ENCODE measurements around the gene WNT7A. TPM values are rescaled to one million over a fixed set of nuclear protein-coding genes. Genes with fewer than 3 reads are reported as not detected.

Gene WNT7A
- total and polyA plus RNA-seq, 2 experiments from 2014 or later, result not detected

- in situ Hi-C loops (cut with MboI), result no loop called here
- H3K4me1 ChIP-seq (ENCODE audit: insufficient read depth), result no peaks in the 10 kb centered on the region
- TF ChIP-seq EZH2phosphoT487 (IDR thresholded peaks at IDR 0.05; ENCODE audit: insufficient read depth, low read depth), result no peak
- no peaks in the 10 kb centered on the region for H3K9me2 ChIP-seq (ENCODE audit: insufficient read depth)
- H3K4me2 ChIP-seq (ENCODE audit: unreplicated experiment), result no peak overlapping the region
- H4K20me1 ChIP-seq (ENCODE audit: insufficient read depth), result no peaks in the 10 kb centered on the region
- no peak for DNase-seq
- 0 out of 2 replicates have a peak, but pooled peaks cover 3% of the 10 kb centered on the region for H3F3A ChIP-seq (ENCODE audit: insufficient read depth)
- H3K4me3 ChIP-seq, result no peak overlapping the region
- no peak overlapping the region for H3K27ac ChIP-seq
- H3K27me3 ChIP-seq (replicated peaks; ENCODE audit: insufficient read depth), result no peaks in the 10 kb centered on the region; the same call in 1 of the 2 replicates
- no peak overlapping the region for H3K9ac ChIP-seq
- no peaks in the 10 kb centered on the region for H3K79me2 ChIP-seq (ENCODE audit: insufficient read depth)
- H3K9me3 ChIP-seq (ENCODE audit: low read depth), result no peaks in the 10 kb centered on the region
- H3K36me3 ChIP-seq (ENCODE audit: low read depth), result no peaks in the 10 kb centered on the region
- H2AFZ ChIP-seq, result no peak overlapping the region
Observed at GRCh38 chr3:13826672-13827071, 53.2 kb downstream of the WNT7A start.

GRCh38 chr3:13825821-13826220, 54.0 kb downstream of the WNT7A start:
- Histone ChIP-seq H3K79me2 (ENCODE audit: insufficient read depth) (no peaks in the 10 kb centered on the region), H3K4me3 (no peak overlapping the region), H3K9ac (no peak overlapping the region), H3K4me2 (ENCODE audit: unreplicated experiment) (no peak overlapping the region), H3K27me3 (replicated peaks; ENCODE audit: insufficient read depth) (no peaks in the 10 kb centered on the region; the same call in 1 of the 2 replicates), H3K36me3 (ENCODE audit: low read depth) (no peaks in the 10 kb centered on the region), H3K9me2 (ENCODE audit: insufficient read depth) (no peaks in the 10 kb centered on the region), H3K27ac (no peak overlapping the region), H3F3A (ENCODE audit: insufficient read depth) (0 out of 2 replicates have a peak, but pooled peaks cover 3% of the 10 kb centered on the region), H4K20me1 (ENCODE audit: insufficient read depth) (no peaks in the 10 kb centered on the region), H3K4me1 (ENCODE audit: insufficient read depth) (no peaks in the 10 kb centered on the region), H2AFZ (no peak overlapping the region), H3K9me3 (ENCODE audit: low read depth) (no peaks in the 10 kb centered on the region)
- TF ChIP-seq EZH2phosphoT487 (IDR thresholded peaks at IDR 0.05; ENCODE audit: insufficient read depth, low read depth) (no peak), EZH2 (IDR thresholded peaks at IDR 0.05; ENCODE audit: insufficient read depth, poor library complexity, severe bottlenecking) (no peak)
- DNase-seq, result no peak
- in situ Hi-C loops (cut with MboI), result no loop called here
- 52 to 57% methylated on average over 10 of the region's 10 CpGs for WGBS, 2 experiments (ENCODE audit: low coverage in 1 of 2, low lambda C conversion rate in 2 of 2, missing lambda C conversion rate in 2 of 2)

DNA sequence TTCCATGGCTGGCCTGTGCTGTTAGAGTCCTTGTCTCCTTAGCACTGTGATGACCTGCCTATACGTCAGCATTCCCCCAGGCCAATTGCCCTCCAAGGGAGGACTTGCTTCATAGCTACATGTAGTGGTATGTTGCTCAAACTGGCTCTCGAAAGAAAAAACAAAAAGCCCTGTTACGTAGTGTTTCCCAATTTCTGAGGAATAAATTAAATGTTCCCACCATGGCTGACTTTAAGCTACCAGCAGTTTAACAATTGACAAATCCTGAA, 54.6 kb downstream of the WNT7A start:
- Histone ChIP-seq H3K4me2 (ENCODE audit: unreplicated experiment) (no peak overlapping the region), H3K27ac (no peak overlapping the region), H3K79me2 (ENCODE audit: insufficient read depth) (no peaks in the 10 kb centered on the region), H3K4me1 (ENCODE audit: insufficient read depth) (no peaks in the 10 kb centered on the region), H3K9me2 (ENCODE audit: insufficient read depth) (no peaks in the 10 kb centered on the region), H3F3A (ENCODE audit: insufficient read depth) (0 out of 2 replicates have a peak, but pooled peaks cover 3% of the 10 kb centered on the region), H2AFZ (no peak overlapping the region), H3K9me3 (ENCODE audit: low read depth) (no peaks in the 10 kb centered on the region), H3K9ac (no peak overlapping the region), H3K4me3 (no peak overlapping the region), H3K36me3 (ENCODE audit: low read depth) (no peaks in the 10 kb centered on the region), H4K20me1 (ENCODE audit: insufficient read depth) (no peaks in the 10 kb centered on the region), H3K27me3 (replicated peaks; ENCODE audit: insufficient read depth) (no peaks in the 10 kb centered on the region; the same call in 1 of the 2 replicates)
- no peak for TF ChIP-seq EZH2 (IDR thresholded peaks at IDR 0.05; ENCODE audit: insufficient read depth, poor library complexity, severe bottlenecking)
- TF ChIP-seq EZH2phosphoT487 (IDR thresholded peaks at IDR 0.05; ENCODE audit: insufficient read depth, low read depth), result no peak
- in situ Hi-C loops (cut with MboI), result no loop called here
- WGBS, 2 experiments (ENCODE audit: low coverage in 1 of 2, low lambda C conversion rate in 2 of 2, missing lambda C conversion rate in 2 of 2), result 32 to 49% methylated on average over 2 to 3 of the region's 3 CpGs
- no peak for DNase-seq

- H4K20me1 ChIP-seq (ENCODE audit: insufficient read depth), result no peaks in the 10 kb centered on the region
- TF ChIP-seq EZH2 (IDR thresholded peaks at IDR 0.05; ENCODE audit: insufficient read depth, poor library complexity, severe bottlenecking) (no peak), EZH2phosphoT487 (IDR thresholded peaks at IDR 0.05; ENCODE audit: insufficient read depth, low read depth) (no peak)
- in situ Hi-C loops (cut with MboI), result no loop called here
- H3K27ac ChIP-seq, result no peak overlapping the region
- H3K36me3 ChIP-seq (ENCODE audit: low read depth), result no peaks in the 10 kb centered on the region
- no peak for DNase-seq
- 0 out of 2 replicates have a peak, but pooled peaks cover 3% of the 10 kb centered on the region for H3F3A ChIP-seq (ENCODE audit: insufficient read depth)
- no peak overlapping the region for H3K9ac ChIP-seq
- 27 to 29% methylated on average over 8 of the region's 8 CpGs for WGBS, 2 experiments (ENCODE audit: low coverage in 1 of 2, low lambda C conversion rate in 2 of 2, missing lambda C conversion rate in 2 of 2)
- H3K27me3 ChIP-seq (replicated peaks; ENCODE audit: insufficient read depth), result no peaks in the 10 kb centered on the region; the same call in 1 of the 2 replicates
- no peaks in the 10 kb centered on the region for H3K79me2 ChIP-seq (ENCODE audit: insufficient read depth)
- H3K4me3 ChIP-seq, result no peak overlapping the region
- H3K4me1 ChIP-seq (ENCODE audit: insufficient read depth), result no peaks in the 10 kb centered on the region
- H3K9me3 ChIP-seq (ENCODE audit: low read depth), result no peaks in the 10 kb centered on the region
- no peak overlapping the region for H3K4me2 ChIP-seq (ENCODE audit: unreplicated experiment)
- no peaks in the 10 kb centered on the region for H3K9me2 ChIP-seq (ENCODE audit: insufficient read depth)
- no peak overlapping the region for H2AFZ ChIP-seq
Observed at GRCh38 chr3:13824521-13825310, 55.2 kb downstream of the WNT7A start.
